ENCODE measurements around the gene TFPI.
"Not testable (repeated sequence)": the region's sequence is repeated elsewhere in the genome, so short reads cannot be mapped to it uniquely, and the experiment has no call there.

The TFPI gene

DNA sequence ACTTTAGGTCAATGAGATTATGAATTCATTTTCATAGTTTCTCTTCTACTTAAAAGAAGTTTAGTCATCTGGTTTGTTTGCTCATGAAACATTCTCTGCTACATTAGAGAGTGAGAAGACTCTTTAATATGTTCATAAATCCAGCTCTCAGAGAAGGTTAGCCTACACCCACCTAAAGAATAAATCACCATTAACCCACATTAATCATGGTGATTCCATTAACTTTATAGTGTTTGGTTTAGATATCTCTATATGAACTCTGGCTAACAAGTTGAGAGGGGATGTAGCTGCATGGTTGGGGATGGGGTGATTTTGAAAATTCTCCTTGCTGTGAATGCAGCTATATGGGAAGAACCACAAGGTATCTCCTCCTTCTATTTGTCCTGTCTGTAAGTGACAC lies 10.7 kb downstream of the TFPI start:
- H3K36me3 ChIP-seq, result no peaks in the 10 kb centered on the region
- no peak overlapping the region for H3K4me3 ChIP-seq (ENCODE audit: low read depth in 1 of 2, low read length in 1 of 2)
- no peaks in the 10 kb centered on the region for H3K4me1 ChIP-seq (ENCODE audit: control insufficient read depth in 1 of 2, insufficient read depth in 1 of 2, low read depth in 1 of 2, low read length in 1 of 2)
- no peak overlapping the region for H3K27ac ChIP-seq
- H3K9me3 ChIP-seq, result no peaks in the 10 kb centered on the region
- TF ChIP-seq, protein P1, sequence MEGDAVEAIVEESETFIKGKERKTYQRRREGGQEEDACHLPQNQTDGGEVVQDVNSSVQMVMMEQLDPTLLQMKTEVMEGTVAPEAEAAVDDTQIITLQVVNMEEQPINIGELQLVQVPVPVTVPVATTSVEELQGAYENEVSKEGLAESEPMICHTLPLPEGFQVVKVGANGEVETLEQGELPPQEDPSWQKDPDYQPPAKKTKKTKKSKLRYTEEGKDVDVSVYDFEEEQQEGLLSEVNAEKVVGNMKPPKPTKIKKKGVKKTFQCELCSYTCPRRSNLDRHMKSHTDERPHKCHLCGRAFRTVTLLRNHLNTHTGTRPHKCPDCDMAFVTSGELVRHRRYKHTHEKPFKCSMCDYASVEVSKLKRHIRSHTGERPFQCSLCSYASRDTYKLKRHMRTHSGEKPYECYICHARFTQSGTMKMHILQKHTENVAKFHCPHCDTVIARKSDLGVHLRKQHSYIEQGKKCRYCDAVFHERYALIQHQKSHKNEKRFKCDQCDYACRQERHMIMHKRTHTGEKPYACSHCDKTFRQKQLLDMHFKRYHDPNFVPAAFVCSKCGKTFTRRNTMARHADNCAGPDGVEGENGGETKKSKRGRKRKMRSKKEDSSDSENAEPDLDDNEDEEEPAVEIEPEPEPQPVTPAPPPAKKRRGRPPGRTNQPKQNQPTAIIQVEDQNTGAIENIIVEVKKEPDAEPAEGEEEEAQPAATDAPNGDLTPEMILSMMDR (IDR thresholded peaks at IDR 0.05), result no peak
- no peaks in the 10 kb centered on the region for H3K27me3 ChIP-seq

DNA sequence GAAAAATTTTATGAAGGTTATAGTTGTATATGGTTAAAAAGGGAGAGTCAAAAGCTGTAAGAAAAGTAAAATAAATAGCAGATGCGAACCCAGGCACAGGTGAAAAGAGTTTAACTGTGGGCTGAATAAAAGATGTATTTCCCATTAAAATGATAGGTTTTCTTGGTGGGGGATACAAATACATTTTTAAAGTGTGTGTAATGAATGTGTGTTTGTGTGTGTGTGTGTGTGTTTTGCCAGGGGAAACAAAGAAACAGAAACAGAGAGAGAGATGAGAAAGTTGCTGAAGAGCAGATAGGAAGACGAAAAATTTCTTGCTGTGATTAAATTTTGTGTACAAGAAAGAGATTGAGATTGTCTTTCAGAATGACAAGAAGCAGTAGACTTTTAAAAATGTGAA lies 12.1 kb downstream of the TFPI start:
- H3K27ac ChIP-seq, result no peak overlapping the region
- no peaks in the 10 kb centered on the region for H3K36me3 ChIP-seq

DNA sequence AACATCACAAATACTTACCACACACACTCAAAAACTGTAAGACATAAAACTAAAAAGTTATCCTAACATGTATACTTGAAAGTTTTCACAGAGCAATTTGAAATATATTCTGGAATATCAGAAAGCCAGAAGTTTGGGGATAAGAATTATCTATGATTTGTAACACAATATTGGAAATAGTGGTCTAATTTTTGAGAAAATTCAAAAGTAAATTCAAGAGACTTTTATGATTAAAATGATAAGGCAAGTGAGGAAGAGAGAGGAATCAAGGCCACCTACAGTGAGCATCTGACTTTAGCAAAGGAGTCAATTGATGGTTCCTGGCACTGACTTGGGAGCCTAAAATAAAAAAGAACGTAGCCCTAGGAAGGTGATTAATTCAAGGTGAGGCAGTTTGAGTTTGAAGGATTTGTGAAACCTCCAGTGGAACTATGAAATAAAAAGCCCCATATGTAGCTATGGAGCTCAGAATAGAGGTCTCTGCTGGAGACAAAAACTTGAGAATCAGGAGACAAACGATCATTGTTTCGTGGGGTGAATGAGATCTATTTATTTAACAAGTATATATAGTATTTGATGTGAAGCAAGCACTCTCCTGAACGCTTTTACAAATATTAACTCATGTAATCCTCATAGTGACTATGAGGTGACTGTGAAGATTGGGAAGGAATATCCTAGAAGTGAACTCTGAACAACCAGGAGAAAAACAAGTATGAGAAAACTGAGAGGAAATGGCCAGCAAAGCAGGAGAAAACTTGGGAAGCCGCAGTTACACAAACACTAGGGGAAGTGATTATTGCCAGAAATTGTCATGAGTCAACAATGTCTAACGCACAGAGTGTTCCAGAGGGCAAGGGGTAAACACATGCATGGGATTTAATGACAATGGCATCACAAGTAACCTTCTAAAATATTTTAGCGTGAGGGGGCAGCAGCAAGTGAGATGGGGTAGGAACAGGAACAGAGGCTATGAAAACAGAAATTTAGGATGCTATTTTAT lies 12.8 kb downstream of the TFPI start:
- Histone ChIP-seq H3K9me3 (no peaks in the 10 kb centered on the region), H3K27me3 (no peaks in the 10 kb centered on the region), H3K27ac (no peak overlapping the region), H3K4me1 (ENCODE audit: control insufficient read depth in 1 of 2, insufficient read depth in 1 of 2, low read depth in 1 of 2, low read length in 1 of 2) (no peaks in the 10 kb centered on the region), H3K36me3 (no peaks in the 10 kb centered on the region), H3K4me3 (ENCODE audit: low read depth in 1 of 2, low read length in 1 of 2) (no peak overlapping the region)
- TF ChIP-seq, protein P1 (IDR thresholded peaks at IDR 0.05), result no peak

More for the DNA sequence above, 12.1 kb downstream of the TFPI start:
- TF ChIP-seq, protein P1 (IDR thresholded peaks at IDR 0.05), result no peak
- Histone ChIP-seq H3K4me3 (ENCODE audit: low read depth in 1 of 2, low read length in 1 of 2) (no peak overlapping the region), H3K4me1 (ENCODE audit: control insufficient read depth in 1 of 2, insufficient read depth in 1 of 2, low read depth in 1 of 2, low read length in 1 of 2) (no peaks in the 10 kb centered on the region), H3K27me3 (no peaks in the 10 kb centered on the region), H3K9me3 (no peaks in the 10 kb centered on the region)

DNA sequence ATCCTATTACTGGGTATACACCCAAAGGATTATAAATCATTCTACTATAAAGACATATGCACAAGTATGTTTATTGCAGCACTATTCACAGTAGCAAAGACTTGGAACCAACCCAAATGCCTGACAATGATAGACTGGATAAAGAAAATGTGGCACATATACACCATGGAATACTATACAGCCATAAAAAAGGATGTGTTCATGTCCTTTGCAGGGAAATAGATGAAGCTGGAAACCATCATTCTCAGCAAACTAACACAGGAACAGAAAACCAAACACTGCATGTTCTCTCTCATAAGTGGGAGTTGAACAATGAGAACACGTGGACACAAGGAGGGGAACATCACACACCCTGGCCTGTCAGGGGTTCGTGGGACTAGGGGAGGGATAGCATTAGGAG lies 16.0 kb downstream of the TFPI start:
- H3K9me3 ChIP-seq; H3K4me1 ChIP-seq (ENCODE audit: control insufficient read depth in 1 of 2, insufficient read depth in 1 of 2, low read depth in 1 of 2, low read length in 1 of 2); H3K27ac ChIP-seq; H3K36me3 ChIP-seq; H3K4me3 ChIP-seq (ENCODE audit: low read depth in 1 of 2, low read length in 1 of 2); H3K27me3 ChIP-seq: not testable (repeated sequence)

DNA sequence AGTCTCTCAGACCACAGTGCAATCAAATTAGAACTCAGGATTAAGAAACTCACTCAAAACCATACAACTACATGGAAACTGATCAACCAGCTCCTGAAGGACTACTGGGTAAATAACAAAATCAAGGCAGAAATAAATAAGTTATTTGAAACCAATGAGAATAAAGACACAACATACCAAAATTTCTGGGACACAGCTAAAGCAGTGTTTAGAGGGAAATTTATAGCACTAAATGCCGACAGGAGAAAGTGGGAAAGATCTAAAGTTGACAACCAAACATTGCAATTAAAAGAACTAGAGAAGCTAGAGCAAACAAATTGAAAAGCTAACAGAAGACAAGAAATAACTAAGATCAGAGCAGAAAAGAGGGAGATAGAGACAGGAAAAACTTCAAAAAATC lies 18.9 kb downstream of the TFPI start:
- H3K36me3 ChIP-seq, H3K27ac ChIP-seq, H3K27me3 ChIP-seq: not testable (repeated sequence)

DNA sequence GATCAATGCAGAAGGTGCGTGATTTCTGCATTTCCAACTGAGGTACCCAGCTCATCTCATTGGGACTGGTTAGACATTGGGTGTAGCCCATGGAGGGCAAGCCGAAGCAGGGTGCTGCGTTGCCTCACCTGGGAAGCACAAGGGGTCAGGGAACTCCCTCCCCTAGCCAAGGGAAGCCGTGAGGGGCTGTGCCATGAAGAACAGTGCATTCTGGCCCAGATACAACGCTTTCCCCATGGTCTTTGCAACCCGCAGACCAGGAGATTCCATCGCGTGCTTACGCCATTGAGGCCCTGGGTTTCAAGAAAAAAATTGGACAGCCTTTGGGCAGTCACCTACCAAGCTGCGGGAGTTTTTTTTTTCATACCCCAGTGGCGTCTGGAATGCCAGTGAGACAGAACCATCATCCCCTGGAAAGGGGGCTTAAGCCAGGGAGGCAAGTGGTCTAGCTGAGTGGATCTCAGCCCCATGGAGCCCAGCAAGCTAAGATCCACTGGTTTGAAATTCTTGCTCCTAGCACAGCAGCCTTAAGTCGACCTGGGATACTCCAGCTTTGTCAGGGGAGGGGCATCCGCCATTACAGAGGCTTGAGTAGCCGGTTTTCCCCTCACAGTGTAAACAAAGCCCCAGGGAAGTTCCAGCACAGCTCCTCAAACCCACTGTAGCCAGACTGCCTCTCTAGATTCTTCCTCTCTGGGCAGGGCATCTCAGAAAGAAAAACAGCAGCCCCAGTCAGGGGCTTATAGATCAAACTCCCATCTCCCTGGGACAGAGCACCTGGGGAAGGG lies 21.7 kb downstream of the TFPI start:
- Histone ChIP-seq H3K4me3 (ENCODE audit: low read depth in 1 of 2, low read length in 1 of 2) (no peak overlapping the region), H3K9me3 (no peaks in the 10 kb centered on the region), H3K36me3 (no peaks in the 10 kb centered on the region), H3K27ac (no peak overlapping the region), H3K4me1 (ENCODE audit: control insufficient read depth in 1 of 2, insufficient read depth in 1 of 2, low read depth in 1 of 2, low read length in 1 of 2) (no peaks in the 10 kb centered on the region), H3K27me3 (no peaks in the 10 kb centered on the region)
- TF ChIP-seq, protein P1 (IDR thresholded peaks at IDR 0.05), result no peak

More for the DNA sequence above, 18.9 kb downstream of the TFPI start:
- not testable (repeated sequence) for H3K4me3 ChIP-seq (ENCODE audit: low read depth in 1 of 2, low read length in 1 of 2); H3K9me3 ChIP-seq; H3K4me1 ChIP-seq (ENCODE audit: control insufficient read depth in 1 of 2, insufficient read depth in 1 of 2, low read depth in 1 of 2, low read length in 1 of 2)

Measured in neutrophil (primary cell).